IMR-90 (cell line): ENCODE data around the gene SDK1. TPM values are rescaled to one million over a fixed set of nuclear protein-coding genes. Genes with fewer than 3 reads are reported as not detected.

Source experiments
- ATAC-seq: fragments of 200-7000 bp; cut with Tn5 transposase; 2 replicates; pipeline ENCODE4 v1.9.1; 2020; ENCODE audit warnings: low read depth, mild to moderate bottlenecking, moderate library complexity
- BruUV-seq: library from RNA; stranded (reverse); fragments of 400-500 nt; replicated peaks from 2 replicates; lab custom pipeline; 2021; lab: Mats Ljungman, UMichigan
- CTCF ChIA-PET: fragments of 300-600 bp; formaldehyde crosslinking; extraction: SDS; loops from one replicate; lab custom pipeline; 2021; ENCODE audit warnings: antibody characterized with exemption; lab: Yijun Ruan, JAX
- POLR2A ChIA-PET: fragments of 300-600 bp; sonication (Branson Sonifier 250); formaldehyde crosslinking; loops from one replicate; lab custom pipeline; 2022; ENCODE audit warnings: antibody characterized with exemption; ENCODE audit not compliant: unreplicated experiment; lab: Charles Lee
- DNase-seq: peaks from one replicate; pipeline ENCODE4 v3.0.0; 2013
- H2AFZ ChIP-seq: replicated peaks from 2 replicates; pipeline ENCODE3; 2013; ENCODE audit warnings: low read length, mild to moderate bottlenecking; ENCODE audit not compliant: poor library complexity
- H2AK5ac ChIP-seq: 2 replicates; pipeline ENCODE4 v1.6.1; 2013; ENCODE audit warnings: low read depth, low read length, inconsistent platforms
- H2AK9ac ChIP-seq: replicated peaks from 2 replicates; pipeline ENCODE3; 2013; ENCODE audit warnings: mild to moderate bottlenecking, low read depth, low read length, moderate library complexity; ENCODE audit not compliant: poor library complexity
- H2BK120ac ChIP-seq: 2 replicates; pipeline ENCODE4 v1.6.1; 2013; ENCODE audit warnings: low read depth, low read length, inconsistent platforms
- H2BK15ac ChIP-seq: 3 replicates; pipeline ENCODE4 v1.6.1; 2013; ENCODE audit warnings: low read depth, low read length, inconsistent platforms
- H2BK20ac ChIP-seq: 2 replicates; pipeline ENCODE4 v1.6.1; 2013; ENCODE audit warnings: low read depth, mild to moderate bottlenecking, inconsistent platforms, low read length, moderate library complexity
- H2BK5ac ChIP-seq: 2 replicates; pipeline ENCODE4 v1.6.1; 2013; ENCODE audit warnings: mild to moderate bottlenecking, low read depth, low read length, inconsistent platforms; ENCODE audit not compliant: poor library complexity, severe bottlenecking
- H3K14ac ChIP-seq: replicated peaks from 2 replicates; pipeline ENCODE4 v1.6.1; 2013; ENCODE audit warnings: low read depth, low read length, inconsistent platforms
- H3K18ac ChIP-seq: 2 replicates; pipeline ENCODE4 v1.6.1; 2013; ENCODE audit warnings: low read depth, low read length, control low read depth
- H3K23ac ChIP-seq: 2 replicates; pipeline ENCODE4 v1.6.1; 2013; ENCODE audit warnings: low read depth, low read length, inconsistent platforms
- H3K27ac ChIP-seq: 2 replicates; pipeline ENCODE4 v1.5.1; 2013; ENCODE audit warnings: mild to moderate bottlenecking, control low read depth, low read length; ENCODE audit not compliant: insufficient read depth
- H3K27me3 ChIP-seq: 2 replicates; pipeline ENCODE4 v1.6.1; 2013; ENCODE audit warnings: low read length; ENCODE audit not compliant: control insufficient read depth, insufficient read depth
- H3K36me3 ChIP-seq: 2 replicates; pipeline ENCODE4 v1.6.1; 2013; ENCODE audit warnings: low read length, mixed read lengths; ENCODE audit not compliant: control insufficient read depth, insufficient read depth
- H3K4ac ChIP-seq: 2 replicates; pipeline ENCODE4 v1.6.1; 2013; ENCODE audit warnings: low read depth, low read length, inconsistent platforms
- H3K4me1 ChIP-seq: 2 replicates; pipeline ENCODE4 v1.6.1; 2013; ENCODE audit warnings: low read length, mixed read lengths; ENCODE audit not compliant: control insufficient read depth, insufficient read depth
- H3K4me2 ChIP-seq: 2 replicates; pipeline ENCODE4 v1.6.1; 2013; ENCODE audit warnings: low read depth, mild to moderate bottlenecking, control low read depth, low read length, moderate library complexity
- H3K4me3 ChIP-seq: 2 replicates; pipeline ENCODE4 v1.5.1; 2013; ENCODE audit warnings: low read depth, mild to moderate bottlenecking, control low read depth, low read length, moderate library complexity; ENCODE audit not compliant: insufficient read depth
- H3K56ac ChIP-seq: 2 replicates; pipeline ENCODE4 v1.6.1; 2013; ENCODE audit warnings: low read length, inconsistent platforms; ENCODE audit not compliant: insufficient read depth; ENCODE audit errors: extremely low read depth
- H3K79me1 ChIP-seq, 2 experiments: 2 replicates each; pipeline ENCODE4 v1.6.1; 2013; ENCODE audit warnings: low read length in 2 of 2, inconsistent platforms in 1 of 2, low read depth in 1 of 2
- H3K9ac ChIP-seq: 2 replicates; pipeline ENCODE4 v1.6.1; 2013; ENCODE audit warnings: low read depth, low read length, control low read depth
- H3K9me1 ChIP-seq: 2 replicates; pipeline ENCODE4 v1.6.1; 2013; ENCODE audit warnings: low read length, inconsistent platforms; ENCODE audit not compliant: insufficient read depth
- H3K9me3 ChIP-seq: 2 replicates; pipeline ENCODE4 v1.6.1; 2013; ENCODE audit warnings: low read length; ENCODE audit not compliant: control insufficient read depth, insufficient read depth
- H4K20me1 ChIP-seq: 2 replicates; pipeline ENCODE4 v1.6.1; 2013; ENCODE audit warnings: low read length, inconsistent platforms; ENCODE audit not compliant: insufficient read depth
- H4K5ac ChIP-seq: 2 replicates; pipeline ENCODE4 v1.6.1; 2013; ENCODE audit warnings: mild to moderate bottlenecking, low read depth, low read length, control low read depth
- H4K8ac ChIP-seq, 2 experiments: 2 replicates each; pipeline ENCODE4 v1.6.1; 2013; ENCODE audit warnings: low read depth in 2 of 2, low read length in 2 of 2, control low read depth in 1 of 2, inconsistent platforms in 1 of 2
- H4K91ac ChIP-seq: 2 replicates; pipeline ENCODE4 v1.6.1; 2013; ENCODE audit warnings: low read depth, low read length, inconsistent platforms; ENCODE audit not compliant: insufficient read depth
- BHLHE40 ChIP-seq: fragments of 150-350 bp; IDR thresholded peaks from 2 replicates; pipeline ENCODE4 v1.6.1; 2016; ENCODE audit warnings: mild to moderate bottlenecking, low read depth, low read length
- CEBPB ChIP-seq: IDR thresholded peaks from 2 replicates; pipeline ENCODE4 v1.6.1; 2012; ENCODE audit warnings: low read depth, low read length, improper control_type of control experiment
- NFE2L2 ChIP-seq: fragments of 150-350 bp; IDR thresholded peaks from 2 replicates; pipeline ENCODE4 v1.6.1; 2016; ENCODE audit warnings: low read depth, mild to moderate bottlenecking, low read length
- POLR2A ChIP-seq: IDR thresholded peaks from 2 replicates; pipeline ENCODE4 v1.6.1; 2012; ENCODE audit warnings: mild to moderate bottlenecking, low read depth, low read length
- RAD21 ChIP-seq: IDR thresholded peaks from 2 replicates; pipeline ENCODE4 v1.6.1; 2012; ENCODE audit warnings: low read length, improper control_type of control experiment
- RCOR1 ChIP-seq: IDR thresholded peaks from 2 replicates; pipeline ENCODE4 v1.6.1; 2012; ENCODE audit warnings: mild to moderate bottlenecking, low read length, improper control_type of control experiment; ENCODE audit not compliant: insufficient replicate concordance
- WGBS, 2 experiments: methylation state at CpG; one replicate each; pipeline versions ENCODE4 v1.1.5 to v1.1.7; 2013; ENCODE audit warnings: missing lambda C conversion rate in 2 of 2; ENCODE audit not compliant: insufficient read length in 1 of 2; ENCODE audit errors: extremely low coverage in 2 of 2; 5-methylcytosine and 5-hydroxymethylcytosine counted together
- dilution Hi-C: fragments of 300-500 bp; cut with HindIII; formaldehyde crosslinking; loops from one replicate; pipeline ENCODE4 v1.14.3; 2018; ENCODE audit warnings: low sequenced_read_pairs; ENCODE audit not compliant: unreplicated experiment
- in situ Hi-C: fragments of 300-500 bp; cut with MboI; formaldehyde crosslinking; loops from 3 replicates; pipeline ENCODE4 v1.14.3; 2019; ENCODE audit warnings: low sequenced_read_pairs, inconsistent platforms, mixed read lengths
- intact Hi-C: fragments of 100-400 bp; cut with micrococcal nuclease; formaldehyde crosslinking; loops from 2 replicates; pipeline ENCODE4 v1.10.0; 2022
- polyA plus RNA-seq, 3 experiments: library from polyadenylated mRNA; depleted of rRNA; stranded (reverse); fragments of >200 nt; gene quantifications; 2 replicates each; pipeline ENCODE4 v1.2.3, GENCODE V29; 2012; ENCODE audit warnings: low replicate concordance in 1 of 3
- total RNA-seq: library from RNA; depleted of rRNA; stranded (reverse); fragments of >200 nt; gene quantifications from 2 replicates; pipeline ENCODE4 v1.2.3, GENCODE V29; 2012
- TF ChIP-seq, protein P1 (sequence below): conservative IDR thresholded peaks from 2 replicates; pipeline ENCODE4 v1.5.1; 2012; ENCODE audit warnings: mild to moderate bottlenecking, low read depth, low read length, improper control_type of control experiment
- TF ChIP-seq, protein P2 (sequence below): fragments of 150-350 bp; IDR thresholded peaks from 2 replicates; pipeline ENCODE4 v1.6.1; 2017; ENCODE audit warnings: mild to moderate bottlenecking, antibody characterized with exemption, low read length, low read depth

The SDK1 gene
- total and polyA plus RNA-seq, 2 of the 4 experiments (the other 2 are of a cell fraction), result 1.5 to 1.6 TPM

DNA sequence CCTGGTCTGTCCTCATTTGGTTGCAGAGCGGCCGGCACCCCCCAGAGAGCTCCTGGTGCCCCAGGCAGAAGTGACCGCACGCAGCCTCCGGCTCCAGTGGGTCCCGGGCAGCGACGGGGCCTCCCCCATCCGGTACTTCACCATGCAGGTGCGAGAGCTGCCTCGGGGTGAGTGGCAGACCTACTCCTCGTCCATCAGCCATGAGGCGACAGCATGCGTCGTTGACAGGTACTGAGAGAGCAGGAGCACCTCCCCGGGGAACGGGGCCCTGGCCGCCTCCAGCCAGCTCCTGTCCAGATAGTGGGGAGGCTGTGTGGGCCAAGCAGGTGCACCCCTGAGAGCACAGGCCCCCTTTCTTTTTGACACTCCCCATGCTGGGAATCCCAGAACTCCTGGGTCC, 848.2 kb downstream of the SDK1 start:
- no peak overlapping the region for H3K4ac ChIP-seq
- TF ChIP-seq, protein P1, sequence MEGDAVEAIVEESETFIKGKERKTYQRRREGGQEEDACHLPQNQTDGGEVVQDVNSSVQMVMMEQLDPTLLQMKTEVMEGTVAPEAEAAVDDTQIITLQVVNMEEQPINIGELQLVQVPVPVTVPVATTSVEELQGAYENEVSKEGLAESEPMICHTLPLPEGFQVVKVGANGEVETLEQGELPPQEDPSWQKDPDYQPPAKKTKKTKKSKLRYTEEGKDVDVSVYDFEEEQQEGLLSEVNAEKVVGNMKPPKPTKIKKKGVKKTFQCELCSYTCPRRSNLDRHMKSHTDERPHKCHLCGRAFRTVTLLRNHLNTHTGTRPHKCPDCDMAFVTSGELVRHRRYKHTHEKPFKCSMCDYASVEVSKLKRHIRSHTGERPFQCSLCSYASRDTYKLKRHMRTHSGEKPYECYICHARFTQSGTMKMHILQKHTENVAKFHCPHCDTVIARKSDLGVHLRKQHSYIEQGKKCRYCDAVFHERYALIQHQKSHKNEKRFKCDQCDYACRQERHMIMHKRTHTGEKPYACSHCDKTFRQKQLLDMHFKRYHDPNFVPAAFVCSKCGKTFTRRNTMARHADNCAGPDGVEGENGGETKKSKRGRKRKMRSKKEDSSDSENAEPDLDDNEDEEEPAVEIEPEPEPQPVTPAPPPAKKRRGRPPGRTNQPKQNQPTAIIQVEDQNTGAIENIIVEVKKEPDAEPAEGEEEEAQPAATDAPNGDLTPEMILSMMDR, result no peak
- TF ChIP-seq RAD21, result no peak
- TF ChIP-seq, protein P2, sequence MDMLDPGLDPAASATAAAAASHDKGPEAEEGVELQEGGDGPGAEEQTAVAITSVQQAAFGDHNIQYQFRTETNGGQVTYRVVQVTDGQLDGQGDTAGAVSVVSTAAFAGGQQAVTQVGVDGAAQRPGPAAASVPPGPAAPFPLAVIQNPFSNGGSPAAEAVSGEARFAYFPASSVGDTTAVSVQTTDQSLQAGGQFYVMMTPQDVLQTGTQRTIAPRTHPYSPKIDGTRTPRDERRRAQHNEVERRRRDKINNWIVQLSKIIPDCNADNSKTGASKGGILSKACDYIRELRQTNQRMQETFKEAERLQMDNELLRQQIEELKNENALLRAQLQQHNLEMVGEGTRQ, result no peak
- TF ChIP-seq CEBPB, result no peak
- TF ChIP-seq NFE2L2, result no peak
- TF ChIP-seq RCOR1, result no peak
- TF ChIP-seq BHLHE40, result no peak
- TF ChIP-seq POLR2A, result no peak
- H2AK9ac ChIP-seq, result peak overlapping the region; percentile 16
- dilution Hi-C loops (no loop called here), intact Hi-C loops (no loop called here), in situ Hi-C loops (no loop called here)
- no peak for ATAC-seq
- no peak overlapping the region for H3K4me2 ChIP-seq
- ChIA-PET POLR2A (no interaction called here), CTCF (no interaction called here)
- no peak overlapping the region for H3K18ac ChIP-seq
- H2BK5ac ChIP-seq, result no peak overlapping the region
- no peaks in the 10 kb centered on the region; the same call in 1 of the 2 replicates for H3K9me3 ChIP-seq
- no peak overlapping the region for H4K91ac ChIP-seq
- H3K56ac ChIP-seq, result no peak overlapping the region
- H4K20me1 ChIP-seq, result no peaks in the 10 kb centered on the region
- H3K14ac ChIP-seq, result no peak overlapping the region
- no peak overlapping the region for H3K23ac ChIP-seq
- no peak overlapping the region for H4K5ac ChIP-seq
- H2BK15ac ChIP-seq, result no peak overlapping the region
- no peak overlapping the region for H2AK5ac ChIP-seq
- no peak overlapping the region for H4K8ac ChIP-seq
- no TSS peak for BruUV-seq
- H3K9ac ChIP-seq, result no peak overlapping the region
- H3K4me3 ChIP-seq, result no peak overlapping the region
- 81% methylated on average over 4 of the region's 18 CpGs; no CpG with 5 or more reads in 1 of the 2 experiments for WGBS, 2 experiments
- no peaks in the 10 kb centered on the region for H3K9me1 ChIP-seq
- H3K27me3 ChIP-seq, result no peaks in the 10 kb centered on the region
- H2AFZ ChIP-seq, result no peak overlapping the region
- H3K27ac ChIP-seq, result no peak overlapping the region
- DNase-seq, result no peak
- H3K79me1 ChIP-seq, result no peaks in the 10 kb centered on the region
- H3K4me1 ChIP-seq, result no peaks in the 10 kb centered on the region; the same call in 1 of the 2 replicates
- no peak overlapping the region for H2BK20ac ChIP-seq
- H3K36me3 ChIP-seq, result no peaks in the 10 kb centered on the region
- H2BK120ac ChIP-seq, result no peak overlapping the region
